Measurements from ENCODE around the gene C22orf15.
"Not testable (repeated sequence)": the region's sequence is repeated elsewhere in the genome, so short reads cannot be mapped to it uniquely, and the experiment has no call there.

The C22orf15 gene, protein sequence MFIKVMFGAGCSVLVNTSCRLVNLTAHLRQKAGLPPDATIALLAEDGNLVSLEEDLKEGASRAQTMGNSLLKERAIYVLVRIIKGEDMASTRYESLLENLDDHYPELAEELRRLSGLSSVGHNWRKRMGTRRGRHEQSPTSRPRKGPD

DNA sequence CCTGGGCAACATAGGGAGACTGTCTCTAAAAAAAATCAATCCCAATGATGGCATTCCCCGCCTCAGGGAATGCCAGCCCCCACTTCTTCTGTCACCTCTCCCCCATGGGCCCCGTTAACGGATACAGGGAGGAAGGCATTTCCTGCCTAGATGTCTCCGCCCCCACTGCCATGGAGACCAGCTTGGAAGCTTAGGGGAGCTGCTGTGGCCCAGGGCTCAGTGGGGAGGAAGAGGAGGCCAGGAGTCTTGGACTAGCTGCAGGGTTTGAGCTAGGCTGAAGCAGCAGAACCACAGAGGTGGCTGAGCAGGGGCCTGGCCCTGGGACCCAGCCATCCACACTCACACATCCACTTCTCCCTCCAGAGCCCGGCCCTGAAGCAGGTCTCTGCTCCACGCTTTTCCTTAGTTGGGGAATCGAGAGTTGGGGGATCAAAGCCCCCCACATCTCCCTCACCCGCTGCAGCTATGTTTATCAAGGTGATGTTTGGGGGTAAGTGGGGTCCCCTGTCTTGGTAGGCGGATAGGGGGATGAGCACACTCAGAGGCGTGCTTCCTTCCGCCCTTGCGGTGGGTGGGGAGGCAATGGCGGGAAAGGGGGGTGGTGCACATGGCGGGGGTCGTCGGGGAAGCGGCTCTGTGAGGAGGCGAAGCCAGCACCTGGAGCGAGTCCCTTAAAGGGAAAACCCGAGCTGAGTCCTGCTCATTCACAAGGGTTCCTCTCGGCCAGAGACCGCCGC, at the start of gene C22orf15:
Gene C22orf15, plus strand, starts transcription at position 149 of the 737 bp plus-strand sequence. Its CDS starts 317 bp downstream, at position 466.
- peak; percentile 56 for DNase-seq

DNA sequence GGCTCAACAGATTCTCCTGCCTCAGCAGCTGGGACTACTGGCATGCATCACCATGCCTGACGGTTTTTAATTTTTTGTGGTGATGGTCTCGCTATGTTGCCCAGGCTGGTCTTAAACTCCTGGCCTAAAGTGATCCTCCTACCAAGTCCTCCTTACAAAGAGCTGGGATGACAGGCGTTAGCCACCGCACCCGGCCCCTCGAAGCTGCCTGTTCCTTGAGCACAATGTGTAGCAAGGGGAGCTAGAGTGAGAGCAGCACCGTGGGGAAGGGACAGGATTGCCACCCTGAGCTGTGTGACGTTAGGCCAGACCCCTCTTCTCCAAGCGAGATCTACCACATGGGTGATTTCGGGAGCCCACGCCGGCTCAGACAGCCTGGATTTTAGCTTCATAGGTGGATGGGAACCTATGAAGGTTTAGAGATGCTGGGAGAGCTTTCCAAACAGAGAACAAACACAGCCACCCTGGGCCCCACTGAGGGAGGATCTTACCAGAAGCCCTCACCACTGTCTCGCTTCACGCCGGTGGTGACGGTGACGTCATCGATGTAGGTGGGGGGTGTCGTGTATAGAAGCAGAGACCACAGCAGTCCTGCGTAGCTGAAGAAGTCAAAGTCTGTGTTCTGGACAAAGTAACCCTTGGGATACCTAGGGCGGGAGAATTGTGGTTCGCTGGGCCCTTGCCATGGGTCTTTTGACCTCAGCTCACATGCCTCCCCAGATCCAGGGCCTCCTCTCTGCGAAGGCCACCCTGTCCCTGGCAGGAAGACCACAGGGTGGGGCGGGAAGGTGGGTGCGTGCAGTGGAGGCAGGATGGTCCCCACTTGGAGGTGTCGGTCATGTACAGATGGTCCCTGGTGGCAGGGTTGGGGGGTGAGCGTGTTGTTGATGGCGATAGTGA, 48.8 kb upstream of the C22orf15 start:
- no peak for DNase-seq

DNA sequence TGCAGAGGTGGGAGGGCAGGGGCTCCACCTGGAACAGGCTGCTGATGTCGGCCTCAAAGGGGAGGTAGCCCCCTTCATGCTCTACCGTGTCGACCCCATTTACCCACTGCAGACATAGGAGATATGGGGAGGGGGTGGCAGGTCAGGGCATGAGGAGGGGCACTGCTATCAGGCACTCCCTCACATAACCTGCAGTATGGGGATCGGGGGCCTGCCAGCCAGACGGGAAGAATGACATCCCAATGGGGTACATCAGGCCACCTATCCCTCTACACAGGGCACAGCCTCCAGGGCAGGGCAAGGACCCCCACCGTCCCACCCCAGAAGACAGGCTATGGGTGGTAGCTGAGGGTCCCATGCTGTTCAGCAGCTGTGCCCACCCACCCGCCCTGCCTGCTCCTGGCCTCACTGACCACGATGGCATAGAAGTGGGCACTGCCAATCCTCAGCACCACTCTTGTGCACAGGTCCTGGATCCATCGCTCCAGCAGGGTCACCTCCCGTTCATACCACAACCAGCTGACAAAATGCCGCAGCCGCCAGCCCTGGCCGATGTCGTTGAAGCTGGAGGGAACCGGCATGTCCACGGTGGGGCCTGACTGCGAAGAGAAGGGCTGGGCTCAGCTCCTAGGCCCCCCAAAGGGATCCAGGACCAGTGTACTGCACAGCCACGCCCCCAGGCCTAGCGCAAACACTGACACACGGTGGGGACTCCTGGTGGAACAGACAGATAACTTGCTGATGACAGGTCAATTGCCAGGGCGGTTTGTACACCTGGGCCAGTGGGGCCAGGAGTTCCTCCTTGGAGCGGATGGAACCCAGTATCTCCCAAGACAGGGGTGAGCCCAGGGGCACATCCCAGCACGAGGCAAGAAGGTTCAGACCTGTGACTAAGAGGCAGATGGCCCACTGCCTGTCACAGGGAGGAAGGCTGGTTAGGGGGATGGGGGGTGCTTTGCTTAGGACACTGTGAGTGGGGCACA, 47.9 kb upstream of the C22orf15 start:
- no peak for DNase-seq

DNA sequence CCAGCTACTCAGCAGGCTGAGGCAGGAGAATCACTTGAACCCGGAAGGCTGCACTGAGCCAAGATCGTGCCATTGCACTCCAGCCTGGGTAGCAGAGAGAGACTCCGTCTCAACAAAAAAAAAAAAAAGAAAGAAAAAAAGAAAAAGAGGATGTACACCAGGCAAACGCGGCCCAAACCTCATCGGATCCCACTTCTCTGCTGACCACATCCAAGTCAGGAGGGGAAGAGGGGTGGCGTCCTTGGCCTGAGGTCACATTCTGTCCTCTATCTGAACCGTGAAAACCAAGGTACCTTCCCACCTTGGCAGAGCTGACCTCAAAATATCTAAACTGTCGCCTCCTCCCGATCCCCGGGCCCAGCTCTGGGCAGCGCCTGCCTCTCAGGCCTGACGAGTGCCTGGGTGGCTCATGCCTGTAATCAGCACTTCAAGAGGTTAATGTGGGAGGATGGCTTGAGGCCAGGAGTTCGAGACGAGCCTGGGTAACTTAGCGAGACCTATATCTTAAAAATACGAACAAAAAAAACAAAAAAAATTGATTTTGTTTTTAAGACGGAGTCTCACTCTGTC, 46.9 kb upstream of the C22orf15 start:
- no peak for DNase-seq

DNA sequence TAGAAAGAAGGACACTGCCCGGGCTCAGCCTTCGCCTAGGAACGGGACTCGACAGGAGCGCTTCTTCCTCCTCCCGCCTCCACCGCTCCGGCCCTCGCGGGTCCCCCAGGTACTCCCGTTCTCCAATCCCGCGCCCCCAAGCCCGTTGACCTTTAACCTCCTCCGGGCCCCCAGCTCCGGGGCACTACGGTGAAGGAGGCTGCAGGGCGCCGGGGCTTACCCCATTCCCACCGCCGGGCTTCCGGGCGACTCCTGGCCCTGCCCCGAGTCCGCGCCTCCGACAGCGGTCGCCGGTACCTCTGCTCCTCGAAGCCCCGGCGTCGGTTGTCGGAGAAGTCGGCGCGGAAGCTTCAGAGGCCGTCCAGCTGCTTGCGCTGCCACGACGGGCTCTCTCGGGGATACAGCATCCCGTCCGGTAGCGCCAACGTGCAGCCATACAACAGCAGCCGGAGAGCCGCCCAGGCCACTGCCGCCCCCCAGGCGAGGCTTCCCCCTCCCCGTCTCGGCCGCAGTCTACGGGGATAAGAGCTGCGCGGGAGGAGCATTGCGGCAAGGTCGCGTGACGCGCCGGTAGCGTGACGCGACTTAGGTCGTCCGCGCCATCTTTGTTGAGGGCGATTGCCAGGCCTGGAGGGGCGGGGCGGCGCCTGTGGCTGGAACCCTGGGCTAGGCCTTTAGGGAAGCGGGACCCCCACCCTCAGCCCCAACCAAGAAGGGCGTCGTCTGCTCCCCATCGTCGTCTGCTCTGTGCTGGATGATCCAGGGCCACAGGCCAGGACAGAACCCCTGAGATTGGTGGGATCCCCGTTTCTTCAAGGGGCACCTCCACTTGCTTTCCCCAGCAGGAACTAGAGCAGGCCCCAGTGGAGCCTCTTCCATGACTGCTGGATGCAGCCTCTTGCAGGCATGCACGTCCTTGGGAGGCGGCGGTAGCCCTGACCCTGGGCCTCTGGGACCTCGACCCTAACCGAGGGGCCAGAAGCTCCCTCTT, 45.7 kb upstream of the C22orf15 start:
- DNase-seq = peak; percentile 88

DNA sequence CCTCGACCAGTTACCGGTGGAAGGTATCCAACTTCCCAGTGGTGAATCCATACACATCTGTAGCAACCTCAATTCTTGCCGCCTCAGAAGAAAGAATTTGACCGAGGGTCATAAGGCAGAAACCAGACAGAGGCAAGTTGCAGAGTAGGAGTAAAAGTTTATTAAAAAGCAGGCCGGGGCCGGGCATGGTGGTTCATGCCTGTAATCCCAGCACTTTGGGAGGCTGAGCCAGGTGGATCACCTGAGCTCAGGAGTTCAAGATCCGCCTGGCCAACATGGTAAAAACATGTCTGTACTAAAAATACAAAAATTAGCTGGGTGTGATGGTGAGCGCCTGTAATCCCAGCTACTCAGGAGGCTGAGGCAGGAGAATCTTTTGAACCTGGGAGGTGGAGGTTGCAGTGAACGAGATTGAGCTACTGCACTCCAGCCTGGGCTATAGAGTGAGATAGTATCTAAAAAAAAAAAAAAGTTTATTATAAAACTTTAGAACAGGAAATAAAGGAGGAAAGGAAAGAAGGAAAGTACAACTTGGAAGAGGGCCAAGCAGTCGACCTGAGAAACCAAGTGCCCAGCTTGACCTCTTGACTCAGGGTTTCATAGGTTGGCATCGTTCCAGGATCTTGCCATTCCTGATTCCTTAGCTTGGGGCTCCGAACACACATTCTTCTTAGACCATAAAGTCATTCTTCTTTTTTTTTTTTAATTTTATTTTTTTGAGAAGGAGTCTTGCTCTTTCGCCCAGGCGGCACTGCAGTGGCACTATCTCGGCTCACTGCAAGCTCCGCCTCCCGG, 44.2 kb upstream of the C22orf15 start:
- no peak for DNase-seq

DNA sequence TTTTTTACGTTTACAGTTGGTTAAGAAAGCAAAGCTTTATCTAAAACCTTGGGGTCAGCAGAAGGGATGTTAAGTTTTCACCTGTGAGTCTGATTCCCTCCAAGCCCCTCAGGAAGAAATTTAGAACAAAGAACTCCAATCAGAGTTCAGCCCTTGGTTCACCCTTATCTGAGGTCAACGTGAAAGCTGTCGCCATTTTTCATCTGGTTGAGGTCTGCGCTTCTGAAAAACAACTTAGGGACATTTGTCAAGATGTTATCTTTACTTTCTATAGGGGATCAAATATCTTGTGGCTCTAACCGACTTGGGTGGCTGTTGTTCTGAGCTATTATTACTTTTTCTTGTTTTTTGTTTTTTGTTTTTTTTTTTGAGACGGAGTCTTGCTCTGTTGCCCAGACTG, 41.9 kb upstream of the C22orf15 start:
- no peak for DNase-seq

DNA sequence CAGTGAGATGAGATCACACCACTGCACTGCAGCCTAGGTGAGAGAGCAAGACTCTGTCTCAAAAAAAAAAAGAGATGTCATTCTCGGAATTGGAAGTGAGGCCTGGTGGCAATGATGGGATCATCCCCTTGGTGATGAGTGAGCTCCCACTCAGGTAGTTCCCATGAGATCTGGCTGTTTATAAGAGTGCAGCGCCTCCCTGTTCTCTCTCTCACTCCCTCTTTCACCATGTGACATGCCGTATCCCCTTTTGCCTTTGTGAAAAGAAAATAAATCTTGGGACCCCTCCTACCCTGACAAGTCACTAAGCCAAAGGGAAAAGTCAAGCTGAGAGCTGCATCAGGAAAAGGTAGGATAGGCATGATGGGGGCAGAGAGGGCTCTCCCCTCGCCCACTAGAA, 40.6 kb upstream of the C22orf15 start:
- DNase-seq = no peak

DNA sequence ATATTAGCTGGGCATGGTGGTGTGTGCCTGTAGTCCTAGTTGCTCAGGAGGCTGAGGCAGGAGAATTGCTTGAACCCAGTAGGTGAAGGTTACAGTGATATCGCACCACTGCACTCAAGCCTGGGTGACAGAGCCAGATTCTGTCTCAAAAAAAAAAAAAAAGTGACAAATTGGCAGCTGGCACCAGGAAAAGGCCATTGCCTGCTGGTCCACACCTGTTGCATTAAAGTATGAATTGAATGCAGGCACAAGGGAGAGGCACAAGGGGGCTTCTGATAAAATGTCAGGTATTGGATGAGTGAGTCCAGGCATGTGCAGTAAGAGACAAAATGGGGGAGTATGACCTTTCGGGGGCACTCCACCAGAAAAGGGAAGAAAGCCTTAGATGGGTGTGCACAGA, 40.1 kb upstream of the C22orf15 start:
- DNase-seq = no peak

DNA sequence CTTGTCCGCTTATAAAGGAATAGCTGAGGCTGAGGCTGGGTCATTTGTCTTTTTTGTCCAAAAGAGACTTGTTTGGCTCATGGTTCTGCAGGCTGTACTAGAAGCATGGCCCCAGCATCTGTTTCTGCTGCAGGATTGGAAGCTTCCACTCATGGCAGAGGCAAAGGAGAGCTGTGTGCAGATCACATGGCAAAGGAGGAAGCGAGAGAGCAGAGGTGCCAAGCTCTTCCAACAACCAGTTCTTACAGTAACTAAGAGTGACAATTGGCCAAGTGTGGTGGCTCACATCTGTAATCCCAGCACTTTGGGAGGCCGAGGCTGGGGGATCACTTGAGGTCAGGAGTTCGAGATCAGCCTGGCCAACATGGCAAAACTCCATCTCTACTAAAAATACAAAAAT, 34.7 kb upstream of the C22orf15 start:
- DNase-seq = not testable (repeated sequence)

DNA sequence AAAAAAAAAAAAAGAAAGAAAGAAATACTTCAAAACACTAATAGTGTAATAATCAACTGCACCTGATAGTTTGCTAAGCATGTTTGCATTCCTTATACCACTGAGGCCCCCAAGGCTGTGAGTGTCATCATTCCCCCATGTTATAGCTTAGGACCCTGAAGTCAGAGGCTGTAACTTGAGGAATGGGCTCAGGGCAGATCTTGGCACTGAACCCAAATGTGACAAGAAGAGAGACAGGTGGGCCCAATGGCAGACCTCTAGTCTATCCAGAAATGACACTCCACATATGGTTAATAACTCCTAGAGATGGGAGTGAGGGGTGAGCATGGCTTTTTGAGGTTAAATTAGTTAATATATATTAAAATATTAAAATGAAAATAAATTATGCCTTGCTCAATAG, 25.1 kb upstream of the C22orf15 start:
- no peak for DNase-seq

DNA sequence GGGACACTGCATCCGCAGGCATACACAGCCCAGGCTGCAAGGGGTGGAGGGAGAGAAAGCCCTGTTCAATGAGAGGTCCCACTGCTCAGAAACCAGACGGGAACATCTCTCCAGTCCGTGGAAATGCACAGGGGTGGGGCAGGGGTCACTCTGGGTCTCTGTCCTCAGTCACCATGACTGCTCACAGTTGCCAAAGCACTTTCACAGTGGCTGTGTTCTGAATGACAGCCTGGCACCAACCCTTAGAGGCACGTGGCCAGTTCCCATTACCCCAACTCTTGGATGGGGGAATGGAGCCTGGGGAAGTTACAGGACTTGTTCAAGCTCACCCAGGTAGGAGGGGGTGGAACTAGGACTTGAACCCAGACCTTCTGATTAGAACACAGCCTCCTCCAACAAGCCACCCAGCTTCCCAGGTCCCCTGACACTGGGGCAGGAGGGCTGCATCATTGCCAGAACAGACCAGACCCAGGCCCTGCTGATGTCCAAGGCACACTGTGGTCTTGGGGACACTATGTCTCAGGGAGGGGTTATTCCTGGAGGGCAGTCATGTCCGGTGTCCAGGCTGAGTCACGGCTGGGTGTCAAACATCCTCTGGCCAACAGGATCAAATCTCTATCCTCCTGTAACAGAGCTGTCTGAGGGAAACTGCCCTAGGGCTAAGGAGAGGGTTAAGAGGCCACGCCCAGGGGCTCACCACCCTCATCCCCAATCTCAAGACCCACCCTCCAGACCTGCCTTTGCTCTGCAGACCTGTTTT, 20.1 kb upstream of the C22orf15 start:
- DNase-seq = no peak

DNA sequence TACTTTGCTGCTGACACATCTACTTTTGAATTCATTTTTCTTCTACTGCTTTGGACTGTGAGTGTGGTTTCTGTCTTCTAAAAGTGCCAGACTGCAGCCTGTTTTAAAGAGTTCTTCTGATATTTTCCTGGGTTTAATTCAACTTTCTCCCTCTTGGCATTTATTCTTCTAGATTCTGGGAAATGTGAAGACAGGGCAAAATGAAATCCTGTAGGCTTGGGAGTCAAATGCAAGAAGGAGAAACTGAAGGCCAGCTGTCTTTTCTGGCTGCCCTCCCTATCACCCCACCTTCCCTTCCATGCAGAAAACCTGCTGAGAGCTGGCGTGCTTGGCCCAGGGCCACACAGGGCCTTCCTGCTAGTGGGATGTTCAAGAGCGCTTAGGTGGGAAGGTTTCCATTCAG, 19.5 kb upstream of the C22orf15 start:
- no peak for DNase-seq

DNA sequence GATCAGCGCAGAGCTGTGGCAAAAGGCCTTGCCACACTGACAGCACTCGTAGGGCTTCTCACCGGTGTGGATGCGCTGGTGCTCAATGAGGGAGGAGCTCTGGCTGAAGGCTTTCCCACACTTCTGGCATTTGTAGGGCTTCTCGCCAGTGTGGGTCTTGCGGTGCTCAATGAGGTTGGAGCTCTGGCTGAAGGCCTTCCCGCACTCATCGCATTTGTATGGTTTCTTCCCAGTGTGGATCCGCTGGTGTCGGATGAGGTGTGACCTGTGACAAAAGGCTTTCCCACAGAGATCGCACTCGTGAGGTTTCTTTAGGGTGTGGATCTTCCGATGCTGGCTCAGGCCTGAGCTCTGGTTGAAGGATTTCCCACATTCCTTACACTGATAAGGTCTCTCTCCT, 18.8 kb upstream of the C22orf15 start:
- no peak for DNase-seq

DNA sequence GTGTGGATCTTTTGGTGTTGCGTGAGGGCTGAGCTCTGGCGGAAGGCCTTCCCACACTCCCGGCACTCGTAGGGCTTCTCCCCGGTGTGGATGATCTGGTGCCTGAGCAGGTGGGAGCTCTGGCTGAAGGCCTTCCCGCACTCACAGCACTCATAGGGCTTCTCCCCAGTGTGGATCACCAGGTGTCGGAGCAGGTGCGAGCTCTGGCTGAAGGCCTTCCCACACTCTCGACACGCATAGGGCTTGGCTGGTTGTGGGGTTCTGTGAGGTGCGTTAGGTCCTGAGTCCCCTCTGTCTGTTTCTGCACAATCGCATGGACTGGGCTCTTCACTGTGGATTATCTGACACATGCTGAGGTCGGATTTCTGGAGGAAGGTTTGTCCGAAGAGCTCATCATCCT, 18.3 kb upstream of the C22orf15 start:
- DNase-seq = no peak

DNA sequence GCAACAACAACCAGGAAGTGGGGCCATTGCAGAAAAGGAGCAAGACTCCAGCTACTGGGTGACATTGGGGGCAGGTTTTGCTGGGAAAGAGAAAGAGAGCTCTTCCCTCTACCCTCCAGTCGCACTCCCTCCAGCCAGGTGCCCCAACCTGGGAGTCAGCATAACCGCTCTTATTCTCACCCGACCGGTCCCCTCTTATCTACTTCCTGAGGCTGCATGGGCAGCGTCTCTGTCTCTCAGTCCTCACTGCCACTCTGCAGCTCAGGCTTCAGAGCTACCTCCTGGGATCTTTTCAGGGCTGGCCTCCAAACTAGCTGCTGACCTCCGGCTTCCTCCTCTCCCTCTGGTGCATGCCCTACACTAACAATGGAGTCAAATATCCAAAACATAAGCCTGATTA, 17.0 kb upstream of the C22orf15 start:
- DNase-seq = no peak

DNA sequence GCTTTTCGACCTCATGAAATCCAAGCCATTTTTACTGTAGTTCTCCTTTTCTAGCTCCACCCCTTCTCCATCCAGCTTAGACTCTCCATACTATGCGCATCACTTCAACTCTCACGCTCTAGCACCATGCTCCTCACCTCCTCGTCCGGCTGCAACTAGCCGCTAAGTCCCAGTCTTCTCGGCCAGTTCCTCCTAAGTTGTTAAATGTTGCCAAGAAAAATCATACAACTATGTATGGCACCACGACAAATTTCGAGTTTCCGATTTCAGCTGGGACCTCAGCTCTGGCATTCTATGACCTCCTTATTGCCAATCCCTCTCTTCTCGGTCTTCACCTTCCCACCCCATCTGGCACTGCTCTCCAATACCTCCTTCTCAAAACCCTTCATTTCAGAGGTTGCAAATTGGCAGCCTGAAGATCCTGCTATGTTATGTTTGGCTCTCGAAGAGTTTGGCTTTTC, 12.9 kb upstream of the C22orf15 start:
- no peak for DNase-seq

DNA sequence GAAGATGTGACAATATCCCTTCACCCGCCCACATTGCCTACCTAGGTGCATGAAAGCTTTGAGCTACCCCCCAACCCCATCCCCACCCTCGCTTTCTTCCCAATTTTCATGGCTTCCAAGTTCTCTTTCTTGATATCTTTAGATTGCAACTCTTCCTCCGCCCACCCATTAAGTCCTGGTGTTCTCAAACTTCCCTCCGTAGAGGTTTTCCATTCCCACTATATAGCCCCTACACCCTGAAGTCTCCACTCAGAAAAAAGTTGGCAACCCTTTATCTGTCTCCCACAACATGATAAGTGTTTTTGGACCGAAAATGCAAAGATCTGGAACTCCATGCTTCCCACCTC, 12.4 kb upstream of the C22orf15 start:
- DNase-seq = no peak

Measured in CD4-positive, alpha-beta T cell treated with Interleukin-17A for 4 hours (primary cell).